ENCODE results near the gene SPATA33.
"Not testable (repeated sequence)": the region's sequence is repeated elsewhere in the genome, so short reads cannot be mapped to it uniquely, and the experiment has no call there.

SPATA33 gene

GRCh38 chr16:89629827-89630610 is 27.6 kb upstream of the SPATA33 start:
- DNase-seq = no peak

GRCh38 chr16:89633064-89633631 is 24.5 kb upstream of the SPATA33 start:
- no peak for DNase-seq

- not testable (repeated sequence) for DNase-seq
Measured at GRCh38 chr16:89634463-89635385, 22.9 kb upstream of the SPATA33 start.

GRCh38 chr16:89636663-89637062 is 21.0 kb upstream of the SPATA33 start:
- DNase-seq = no peak

- no peak for DNase-seq
Measured at GRCh38 chr16:89637379-89637778, 20.3 kb upstream of the SPATA33 start.

DNA sequence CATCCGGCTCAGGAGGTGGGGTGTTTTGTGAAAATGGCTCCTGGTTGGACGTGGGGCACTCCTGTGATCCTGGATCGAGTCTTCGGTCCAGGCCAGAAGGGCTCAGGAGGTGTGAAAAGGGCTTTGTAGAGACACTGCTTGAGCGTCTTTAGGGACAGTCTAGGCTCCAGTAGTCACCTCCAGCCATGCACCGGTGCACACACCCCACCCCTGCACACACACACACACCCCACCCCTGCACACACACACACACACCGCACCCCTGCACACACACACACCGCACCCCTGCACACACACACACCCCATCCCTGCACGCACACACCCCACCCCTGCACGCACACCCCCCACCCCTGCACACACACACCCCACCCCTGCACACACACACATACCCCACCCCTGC is 19.2 kb upstream of the SPATA33 start:
- DNase-seq = no peak

DNA sequence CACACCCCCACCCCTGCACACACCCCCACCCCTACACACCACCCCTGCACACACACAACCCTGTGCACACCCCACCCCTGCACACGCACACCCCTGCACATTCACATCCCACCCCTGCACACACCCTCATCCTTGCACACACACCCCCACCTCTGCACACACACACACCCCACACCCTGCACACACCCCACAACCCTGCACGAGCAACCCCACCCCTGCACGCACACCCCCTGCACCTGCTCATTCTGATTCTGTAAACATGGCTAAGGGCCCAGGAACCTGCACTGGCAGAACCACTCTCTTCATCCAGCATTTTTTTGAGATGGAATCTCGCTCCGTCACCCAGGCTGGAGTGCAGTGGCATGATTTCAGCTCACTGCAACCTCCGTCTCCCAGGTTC is 18.3 kb upstream of the SPATA33 start:
- DNase-seq = no peak

- DNase-seq = no peak
Measured at GRCh38 chr16:89641458-89642119, 16.0 kb upstream of the SPATA33 start.

- no peak for DNase-seq
Measured at GRCh38 chr16:89642574-89642973, 15.1 kb upstream of the SPATA33 start.

DNA sequence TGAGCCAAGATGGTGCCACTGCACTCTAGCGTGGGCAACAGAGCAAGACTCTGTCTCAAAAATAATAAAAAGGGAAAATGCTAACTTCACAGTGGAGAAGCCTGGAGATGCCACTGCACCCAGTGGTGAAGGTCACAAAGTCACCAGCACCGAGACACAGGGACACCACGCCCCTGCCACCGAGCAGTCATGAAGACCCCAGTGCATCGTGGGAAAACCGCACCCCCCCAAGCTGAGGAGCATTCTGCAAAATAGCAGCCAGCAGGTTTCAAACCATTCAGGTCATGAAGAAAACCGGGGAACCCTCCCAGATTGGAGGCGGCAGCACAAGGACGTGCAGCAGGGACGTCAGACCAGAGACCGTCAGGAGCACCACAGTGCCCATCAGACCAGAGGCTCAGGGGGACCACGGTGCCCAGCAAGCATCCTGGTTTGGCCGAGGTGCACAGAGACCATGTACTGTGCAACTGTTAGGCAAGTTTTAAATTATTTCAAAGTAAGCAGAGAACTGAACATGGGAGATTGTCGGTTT is 13.8 kb upstream of the SPATA33 start:
- DNase-seq = no peak

- DNase-seq = no peak
Measured at GRCh38 chr16:89645122-89645521, 12.5 kb upstream of the SPATA33 start.

- DNase-seq = no peak
Measured at GRCh38 chr16:89646270-89646669, 11.4 kb upstream of the SPATA33 start.

DNA sequence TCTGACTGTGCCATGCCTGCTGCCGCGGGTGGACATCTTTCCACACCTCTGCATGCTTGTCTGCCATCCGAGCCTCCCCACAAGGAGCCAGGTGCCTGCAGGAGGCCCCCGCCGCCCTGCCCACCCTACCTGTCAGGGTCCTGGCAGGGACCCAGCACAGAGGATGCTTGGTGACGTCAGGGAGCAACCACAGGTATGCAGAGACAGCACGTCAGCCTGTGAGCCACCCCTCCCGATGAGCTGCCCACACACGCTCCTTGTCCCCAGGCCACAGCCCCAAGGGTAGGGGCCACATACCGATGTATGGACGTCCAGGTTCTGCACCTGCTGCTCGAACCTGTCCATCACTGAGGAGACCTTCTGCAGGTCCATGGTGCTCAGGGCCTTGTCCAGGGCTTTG is 10.7 kb upstream of the SPATA33 start:
- no peak for DNase-seq

DNA sequence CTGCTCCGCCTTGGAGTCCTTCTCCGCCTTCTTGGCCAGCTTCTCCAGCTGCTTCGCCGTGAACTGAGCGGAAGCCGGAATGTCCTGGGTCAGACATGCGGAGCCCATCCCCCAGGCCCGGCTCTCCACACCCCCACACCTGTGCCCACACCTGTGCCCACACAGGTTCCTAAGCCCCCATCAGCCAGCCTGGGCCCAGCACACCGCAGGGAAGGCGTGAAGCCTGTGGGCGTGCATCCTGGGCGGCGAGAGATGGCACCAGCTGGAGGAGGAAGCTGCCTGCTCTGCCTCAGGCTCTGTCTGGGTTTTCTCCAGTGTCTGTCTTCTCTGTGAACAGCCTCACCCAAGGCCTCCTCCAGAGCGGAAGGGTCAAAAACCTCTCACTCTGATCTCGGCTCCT is 6.1 kb upstream of the SPATA33 start:
- no peak for DNase-seq

DNA sequence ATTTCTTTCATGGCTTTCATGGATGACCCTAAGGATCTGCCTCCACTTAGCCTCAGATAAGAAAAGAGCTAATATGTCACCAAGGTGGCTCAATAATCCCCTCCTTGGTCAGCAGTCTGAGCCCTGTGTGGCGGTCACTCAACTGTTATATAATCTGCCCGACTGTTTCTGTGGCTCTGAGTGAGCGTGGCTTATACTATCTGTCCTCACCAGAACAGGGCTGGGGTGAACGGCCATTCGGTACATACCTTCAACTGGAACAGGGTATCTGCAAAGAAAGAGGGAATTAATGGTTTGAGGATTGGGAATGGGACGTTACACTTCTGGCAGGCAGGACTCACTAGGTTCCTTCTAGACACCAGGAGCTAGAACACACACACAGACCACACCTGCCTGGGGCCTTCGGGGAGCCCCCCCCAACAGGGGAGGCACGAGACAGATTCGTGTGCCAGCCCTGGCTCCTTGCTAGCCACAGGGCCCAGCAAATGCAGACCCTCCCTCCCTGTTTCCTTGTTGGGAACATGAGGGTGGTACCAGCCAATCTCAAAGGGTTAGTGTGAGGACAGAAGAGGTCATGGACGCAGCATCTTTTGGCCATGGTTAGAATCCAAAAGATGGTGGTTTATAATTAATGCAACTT is 3.9 kb upstream of the SPATA33 start:
- no peak for DNase-seq

DNA sequence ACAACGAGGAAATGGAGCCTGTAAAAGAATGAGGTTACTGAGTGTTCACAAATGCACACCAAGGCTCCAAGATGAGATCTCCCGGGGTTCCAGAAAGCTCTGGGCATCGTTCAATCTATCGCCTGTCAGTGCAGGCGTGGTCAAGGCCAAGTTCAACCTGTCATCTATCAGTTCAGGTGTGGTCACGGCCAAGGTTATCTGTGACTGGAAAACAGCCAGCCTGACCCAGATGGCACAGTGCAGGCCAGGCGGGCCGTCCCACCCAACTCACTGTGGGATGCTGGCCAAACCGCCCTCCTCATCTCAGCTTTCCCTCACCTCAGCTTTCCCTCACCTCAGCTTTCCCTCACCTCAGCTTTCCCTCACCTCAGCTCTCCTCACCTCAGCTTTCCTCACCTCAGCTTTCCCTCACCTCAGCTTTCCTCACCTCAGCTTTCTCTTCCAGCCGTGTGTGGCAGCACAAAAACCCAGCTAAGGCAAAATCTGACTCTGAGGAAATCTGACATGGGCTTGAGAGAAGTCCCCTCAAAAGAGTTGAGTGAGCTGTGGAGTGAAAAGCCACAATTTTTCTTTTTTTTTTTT is 2.5 kb upstream of the SPATA33 start:
- no peak for DNase-seq

DNA sequence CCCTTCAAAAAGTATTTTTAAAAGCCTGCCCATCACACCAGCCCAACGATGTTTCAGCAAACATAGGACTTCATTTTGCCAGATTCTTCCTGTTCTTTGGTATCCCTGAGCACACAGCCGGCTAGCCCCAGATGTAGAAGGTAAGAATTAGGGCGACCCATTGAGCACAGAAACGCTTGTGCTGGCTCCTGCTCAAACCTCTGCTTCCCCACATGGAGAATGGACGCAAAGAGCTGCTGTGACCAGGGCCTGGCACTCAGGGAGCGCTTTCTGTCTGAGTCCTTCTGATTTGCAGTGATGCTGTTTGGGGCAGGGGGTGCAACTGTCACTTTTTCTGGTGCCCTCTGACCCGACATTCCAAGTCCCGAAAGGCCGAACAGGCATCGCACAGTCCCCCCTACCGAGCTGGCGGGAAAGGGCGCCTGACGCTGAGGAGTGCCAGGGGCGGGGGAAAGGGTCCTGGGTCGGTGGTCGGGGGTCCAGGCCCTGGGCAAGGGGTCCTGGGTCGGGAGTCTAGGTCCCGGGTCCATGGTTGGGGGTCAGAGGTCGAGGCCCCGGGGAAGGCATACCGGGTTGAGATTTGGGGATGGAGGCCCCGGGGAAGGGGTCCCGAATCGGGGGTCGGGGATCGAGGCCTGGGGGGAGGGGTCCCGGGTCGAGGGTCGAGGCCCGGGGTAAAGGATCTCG is 1.1 kb upstream of the SPATA33 start:
- DNase-seq = no peak

DNA sequence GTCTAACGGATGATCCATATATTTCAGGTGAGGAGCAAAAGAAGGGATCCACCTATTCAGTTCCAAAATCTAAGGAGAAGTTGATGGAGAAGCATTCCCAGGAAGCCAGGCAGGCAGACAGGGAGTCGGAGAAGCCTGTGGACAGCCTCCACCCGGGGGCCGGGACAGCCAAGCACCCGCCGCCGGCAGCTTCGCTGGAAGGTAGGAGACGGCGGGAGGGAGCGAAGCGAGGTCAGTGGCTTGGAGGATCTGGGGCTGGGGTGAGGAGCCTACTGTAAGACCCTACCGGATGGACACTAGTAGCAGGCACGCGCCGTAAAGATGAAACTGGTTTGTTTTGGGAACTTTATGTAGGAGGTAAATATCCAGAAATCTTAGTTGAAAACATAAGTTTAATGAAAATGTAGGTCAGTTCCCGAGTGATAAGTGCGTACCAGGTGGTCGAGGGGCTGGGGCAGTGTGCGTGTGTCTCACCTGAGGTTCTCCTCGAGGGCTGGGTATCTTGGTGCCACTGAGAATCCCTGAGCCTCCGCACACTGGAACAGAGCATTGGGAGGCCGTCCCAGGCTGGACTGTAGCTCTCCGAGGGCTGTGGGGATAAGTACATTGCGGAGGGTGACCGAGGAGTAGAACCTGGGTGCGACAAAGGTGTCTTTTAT is 714 bp downstream of the SPATA33 start:
- no peak for DNase-seq

GRCh38 chr16:89660146-89660545 is 2.5 kb downstream of the SPATA33 start:
- no peak for DNase-seq

GRCh38 chr16:89661215-89661614 is 3.6 kb downstream of the SPATA33 start:
- DNase-seq = no peak

- DNase-seq = not testable (repeated sequence)
Measured at GRCh38 chr16:89664238-89664637, 6.6 kb downstream of the SPATA33 start.

Measured in T-helper 9 cell (primary cell).